Peyer's patch (tissue), 4 donors: ENCODE data around the gene ZSWIM5. TPM values are rescaled to one million over a fixed set of nuclear protein-coding genes. Genes with fewer than 3 reads are reported as not detected.
"Not testable (repeated sequence)": the region's sequence is repeated elsewhere in the genome, so short reads cannot be mapped to it uniquely, and the experiment has no call there.

Source experiments
- DNase-seq, 3 donors: peaks; one replicate each; pipeline ENCODE4 v3.0.0-alpha.2; 2017 to 2019
- H3K27ac ChIP-seq, 4 donors: fragments of 200-600 bp; sonication (generic); one replicate each; pipeline ENCODE4 v1.5.1; 2016 to 2019
- H3K27me3 ChIP-seq, 2 donors: fragments of 200-600 bp; sonication (generic); one replicate each; pipeline ENCODE4 v1.5.1; 2019
- H3K36me3 ChIP-seq, 3 donors: fragments of 200-600 bp; sonication (generic); one replicate each; pipeline ENCODE4 v1.5.1; 2016 to 2019
- H3K4me1 ChIP-seq, 4 donors: fragments of 200-600 bp; sonication (generic); one replicate each; pipeline ENCODE4 v1.5.1; 2016 to 2019
- H3K4me3 ChIP-seq, 4 donors: fragments of 200-600 bp; sonication (generic); 1 replicate in 3 of 4; 2 replicates in 1 of 4; pipeline ENCODE4 v1.5.1; 2016 to 2019; ENCODE audit warnings: mild to moderate bottlenecking in 1 of 4
- H3K9me3 ChIP-seq, 4 donors: fragments of 200-600 bp; sonication (generic); one replicate each; pipeline ENCODE4 v1.5.1; 2016 to 2019; ENCODE audit warnings: mild to moderate bottlenecking in 1 of 4
- POLR2A ChIP-seq, 2 donors: fragments of 450-650 bp; IDR thresholded peaks; one replicate each; pipeline ENCODE4 v1.5.1; 2017; ENCODE audit warnings: antibody characterized with exemption in 2 of 2, mild to moderate bottlenecking in 2 of 2, moderate library complexity in 2 of 2
- total RNA-seq, 4 donors: library from RNA; depleted of rRNA; stranded (reverse); fragments of >200 nt; gene quantifications; one replicate each; pipeline ENCODE4 v1.1.0, GENCODE V29; 2016
- TF ChIP-seq, protein P1 (sequence below), 6 experiments: fragments of 450-650 bp in 4 of 6; fragments of 200-600 bp in 2 of 6; sonication (generic) in 1 of 6; IDR thresholded peaks; one replicate each; pipeline ENCODE4 v1.5.1; 2017 to 2019; ENCODE audit warnings: antibody characterized with exemption in 6 of 6, mild to moderate bottlenecking in 3 of 6, moderate library complexity in 1 of 6

The ZSWIM5 gene
- total RNA-seq, 4 donors from 2014 or later: 8.3 to 16.5 (median 13.4) TPM

DNA sequence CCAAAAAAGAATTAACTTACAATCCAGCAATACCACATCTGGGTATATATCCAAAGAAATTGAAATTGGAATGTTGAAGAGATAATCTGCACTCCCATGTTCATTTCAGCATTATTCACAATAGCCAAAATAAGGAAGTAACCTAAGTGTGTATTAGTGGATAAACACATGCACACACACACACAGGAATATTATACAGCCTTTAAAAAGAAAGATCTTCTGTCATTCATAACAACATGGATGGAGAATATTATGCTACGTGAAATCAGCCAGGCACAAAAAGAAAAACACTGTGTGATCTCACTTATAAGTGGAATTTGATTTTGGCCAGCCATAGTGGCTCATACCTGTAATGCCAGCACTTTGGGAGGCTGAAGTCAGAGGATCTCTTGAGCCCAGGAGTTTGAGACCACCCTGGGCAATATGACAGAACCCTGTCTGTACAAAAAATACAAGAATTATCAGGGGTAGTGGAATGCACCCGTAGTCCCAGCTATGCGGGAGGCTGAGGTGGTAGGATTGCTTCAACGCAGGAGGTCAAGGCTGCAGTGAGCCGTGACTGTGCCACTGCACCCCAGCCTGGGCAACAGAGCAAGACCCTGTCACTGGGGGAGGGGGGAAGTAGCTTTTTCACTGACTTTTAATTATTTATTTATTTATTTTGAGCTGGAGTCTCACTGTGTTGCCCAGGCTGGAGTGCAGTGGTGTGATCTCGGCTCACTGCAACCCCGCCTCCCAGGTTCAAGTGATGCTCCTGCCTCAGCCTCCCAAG lies 210.8 kb downstream of the ZSWIM5 start:
- Histone ChIP-seq H3K4me1 (no peaks in the 10 kb centered on the region), H3K9me3 (no peaks in the 10 kb centered on the region), H3K4me3 (no peak overlapping the region), H3K27ac (no peak overlapping the region), H3K36me3 (no peaks in the 10 kb centered on the region), H3K27me3 (no peaks in the 10 kb centered on the region)
- no peak for DNase-seq
- TF ChIP-seq, protein P1, sequence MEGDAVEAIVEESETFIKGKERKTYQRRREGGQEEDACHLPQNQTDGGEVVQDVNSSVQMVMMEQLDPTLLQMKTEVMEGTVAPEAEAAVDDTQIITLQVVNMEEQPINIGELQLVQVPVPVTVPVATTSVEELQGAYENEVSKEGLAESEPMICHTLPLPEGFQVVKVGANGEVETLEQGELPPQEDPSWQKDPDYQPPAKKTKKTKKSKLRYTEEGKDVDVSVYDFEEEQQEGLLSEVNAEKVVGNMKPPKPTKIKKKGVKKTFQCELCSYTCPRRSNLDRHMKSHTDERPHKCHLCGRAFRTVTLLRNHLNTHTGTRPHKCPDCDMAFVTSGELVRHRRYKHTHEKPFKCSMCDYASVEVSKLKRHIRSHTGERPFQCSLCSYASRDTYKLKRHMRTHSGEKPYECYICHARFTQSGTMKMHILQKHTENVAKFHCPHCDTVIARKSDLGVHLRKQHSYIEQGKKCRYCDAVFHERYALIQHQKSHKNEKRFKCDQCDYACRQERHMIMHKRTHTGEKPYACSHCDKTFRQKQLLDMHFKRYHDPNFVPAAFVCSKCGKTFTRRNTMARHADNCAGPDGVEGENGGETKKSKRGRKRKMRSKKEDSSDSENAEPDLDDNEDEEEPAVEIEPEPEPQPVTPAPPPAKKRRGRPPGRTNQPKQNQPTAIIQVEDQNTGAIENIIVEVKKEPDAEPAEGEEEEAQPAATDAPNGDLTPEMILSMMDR (IDR thresholded peaks at IDR 0.05): no peak
- TF ChIP-seq POLR2A (IDR thresholded peaks at IDR 0.05): no peak

DNA sequence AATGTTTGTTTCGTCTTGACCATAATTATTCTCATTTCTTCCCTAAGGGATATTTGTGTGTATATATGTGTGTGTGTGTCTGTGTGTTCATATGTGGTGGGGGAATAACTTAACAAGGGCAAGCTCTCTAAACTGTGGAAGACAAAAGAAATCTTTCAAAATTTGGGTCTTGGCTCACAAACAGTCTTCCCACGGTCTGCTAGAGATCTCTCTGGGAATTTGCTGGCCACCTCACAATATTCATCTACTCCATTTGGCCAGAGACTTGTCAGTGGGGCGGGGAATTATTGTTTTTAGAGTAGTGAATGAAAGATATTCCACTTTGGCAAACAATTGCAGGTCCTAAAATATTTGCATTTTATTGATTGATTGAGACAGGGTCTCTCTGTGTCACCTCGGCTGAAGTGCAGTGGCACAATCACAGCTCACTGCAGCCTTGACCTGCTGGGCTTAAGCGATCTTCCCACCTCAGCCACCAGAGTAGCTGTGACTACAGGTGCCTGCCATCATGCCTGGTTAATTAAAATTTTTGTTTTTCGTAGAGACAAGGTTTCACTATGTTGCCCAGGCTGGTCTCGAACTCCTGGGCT lies 212.0 kb downstream of the ZSWIM5 start:
- Histone ChIP-seq H3K27ac (no peak overlapping the region), H3K36me3 (no peaks in the 10 kb centered on the region), H3K4me1 (no peaks in the 10 kb centered on the region), H3K27me3 (no peaks in the 10 kb centered on the region), H3K9me3 (no peaks in the 10 kb centered on the region), H3K4me3 (no peak overlapping the region)
- no peak for DNase-seq
- TF ChIP-seq POLR2A (IDR thresholded peaks at IDR 0.05): no peak
- TF ChIP-seq, protein P1 (IDR thresholded peaks at IDR 0.05): no peak

- no peaks in the 10 kb centered on the region for H3K36me3 ChIP-seq
- H3K4me3 ChIP-seq: no peak overlapping the region
- no peaks in the 10 kb centered on the region for H3K9me3 ChIP-seq
- H3K27me3 ChIP-seq: no peaks in the 10 kb centered on the region
- peaks cover 0 to 9% (median 8%) of the 10 kb centered on the region in 4 donors for H3K4me1 ChIP-seq
- no peak for DNase-seq
- TF ChIP-seq POLR2A (IDR thresholded peaks at IDR 0.05): no peak
- TF ChIP-seq, protein P1 (IDR thresholded peaks at IDR 0.05): no peak
- H3K27ac ChIP-seq: no peak overlapping the region
These were observed 217.8 kb downstream of the ZSWIM5 start for GRCh38 chr1:44988531-44989156.

GRCh38 chr1:44985747-44986359 lies 220.6 kb downstream of the ZSWIM5 start:
- Histone ChIP-seq H3K27me3 (no peaks in the 10 kb centered on the region), H3K9me3 (no peaks in the 10 kb centered on the region), H3K4me1 (peaks cover 0 to 9% (median 8%) of the 10 kb centered on the region in 4 donors), H3K27ac (peak overlapping the region; percentile 38 to 83 (median 71)), H3K4me3 (peak overlapping the region; percentile 69 to 88 (median 72)), H3K36me3 (no peaks in the 10 kb centered on the region)
- DNase-seq: no peak
- no peak for TF ChIP-seq POLR2A (IDR thresholded peaks at IDR 0.05)
- TF ChIP-seq, protein P1 (IDR thresholded peaks at IDR 0.05): no peak

GRCh38 chr1:44977372-44977771 lies 229.0 kb downstream of the ZSWIM5 start:
- H3K27me3 ChIP-seq, H3K27ac ChIP-seq, H3K4me3 ChIP-seq, DNase-seq, H3K4me1 ChIP-seq, H3K9me3 ChIP-seq: not testable (repeated sequence)
- H3K36me3 ChIP-seq: peaks cover 0 to 51% (median 0%) of the 10 kb centered on the region in 3 donors
